SHP77 (cell line): ENCODE data around the gene ANKRD27.
"Not testable (repeated sequence)": the region's sequence is repeated elsewhere in the genome, so short reads cannot be mapped to it uniquely, and the experiment has no call there.

Source experiments
- DNase-seq, 2 experiments: peaks; one replicate each; lab custom pipeline; 2025; lab: John Stamatoyannopoulos, UW

The ANKRD27 gene

GRCh38 chr19:32652894-32653598, 21.9 kb downstream of the ANKRD27 start:
- no peak for DNase-seq

DNA sequence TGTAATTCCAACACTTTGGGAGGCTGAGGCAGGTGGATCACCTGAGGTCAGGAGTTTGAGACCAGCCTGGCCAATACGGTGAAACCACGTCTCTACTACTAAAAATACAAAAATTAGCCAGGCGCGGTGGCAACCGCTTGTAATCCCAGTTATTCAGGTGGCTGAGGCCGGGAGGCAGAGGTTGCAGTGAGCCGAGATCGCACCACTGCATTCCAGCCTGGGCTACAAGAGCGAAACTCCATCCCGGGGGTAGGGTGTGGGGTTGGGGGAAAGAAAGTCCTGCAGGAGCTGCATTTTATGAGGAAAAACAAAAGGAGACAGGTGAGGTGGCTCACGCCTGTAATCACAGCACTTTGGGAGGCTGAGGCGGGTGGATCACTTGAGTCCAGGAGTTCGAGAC, 22.6 kb downstream of the ANKRD27 start:
- DNase-seq: not testable (repeated sequence)

GRCh38 chr19:32651729-32652140, 23.2 kb downstream of the ANKRD27 start:
- no peak for DNase-seq

DNA sequence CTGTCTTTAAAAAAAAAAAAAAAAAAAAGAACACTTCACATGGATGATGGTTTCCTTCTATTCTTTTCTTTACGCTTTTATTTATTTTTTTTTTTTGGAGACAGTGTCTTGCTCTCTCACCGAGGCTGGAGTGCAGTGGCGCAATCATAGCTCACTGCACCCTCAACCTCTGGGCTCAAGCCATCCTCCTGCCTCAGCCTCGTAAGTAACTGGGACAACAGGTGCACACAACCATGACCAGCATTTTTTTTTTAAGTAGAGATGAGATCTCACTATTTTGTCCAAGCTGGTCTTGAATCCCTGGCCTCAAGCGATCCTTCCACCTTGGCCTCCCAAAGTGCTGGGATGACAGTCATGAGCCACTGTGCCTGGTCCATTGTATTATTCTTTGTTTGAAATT, 24.3 kb downstream of the ANKRD27 start:
- no peak for DNase-seq

- no peak for DNase-seq
Observed at GRCh38 chr19:32649751-32650150, 25.2 kb downstream of the ANKRD27 start.

- DNase-seq: no peak
Observed at GRCh38 chr19:32647361-32647760, 27.6 kb downstream of the ANKRD27 start.

DNA sequence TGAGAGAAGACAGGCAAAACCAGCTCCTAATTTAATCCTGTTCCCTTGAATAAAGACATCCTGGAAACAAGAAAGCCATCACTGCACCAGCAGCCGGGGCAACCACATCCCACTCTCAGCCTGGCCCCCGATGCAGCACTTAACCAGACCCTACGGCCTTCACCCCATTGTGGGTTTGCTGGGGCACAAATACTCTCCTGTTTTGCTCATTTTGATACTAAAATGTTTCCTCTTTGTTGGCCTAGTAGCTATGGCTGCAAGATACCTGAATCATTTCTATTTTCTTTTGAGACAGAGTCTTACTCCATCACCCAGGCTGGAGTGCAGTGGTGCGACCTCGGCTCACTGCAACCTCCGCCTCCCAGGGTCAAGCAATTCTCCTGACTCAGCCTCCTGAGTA, 28.4 kb downstream of the ANKRD27 start:
- DNase-seq: no peak

- no peak for DNase-seq
Observed at GRCh38 chr19:32642771-32643170, 32.2 kb downstream of the ANKRD27 start.

DNA sequence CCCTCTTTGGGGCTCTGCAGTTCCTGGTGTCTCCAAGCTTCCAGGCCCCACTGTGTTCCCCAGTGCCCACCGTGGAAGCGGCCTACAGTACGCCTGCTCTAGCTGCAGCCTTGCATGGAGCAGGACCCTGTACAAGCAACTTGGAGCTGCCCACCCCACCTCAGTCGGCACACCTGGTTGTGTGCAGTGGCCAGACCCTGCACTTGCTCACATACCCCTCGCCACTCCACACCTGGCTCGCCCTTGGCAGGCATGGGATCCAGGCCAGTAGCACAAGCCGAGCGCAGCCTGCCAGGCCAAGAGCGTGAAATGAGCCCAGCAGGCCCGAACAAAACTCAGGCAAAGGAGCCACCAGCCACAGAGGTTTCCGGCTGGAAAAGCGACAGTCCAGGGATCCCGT, 36.4 kb downstream of the ANKRD27 start:
- DNase-seq: no peak

DNA sequence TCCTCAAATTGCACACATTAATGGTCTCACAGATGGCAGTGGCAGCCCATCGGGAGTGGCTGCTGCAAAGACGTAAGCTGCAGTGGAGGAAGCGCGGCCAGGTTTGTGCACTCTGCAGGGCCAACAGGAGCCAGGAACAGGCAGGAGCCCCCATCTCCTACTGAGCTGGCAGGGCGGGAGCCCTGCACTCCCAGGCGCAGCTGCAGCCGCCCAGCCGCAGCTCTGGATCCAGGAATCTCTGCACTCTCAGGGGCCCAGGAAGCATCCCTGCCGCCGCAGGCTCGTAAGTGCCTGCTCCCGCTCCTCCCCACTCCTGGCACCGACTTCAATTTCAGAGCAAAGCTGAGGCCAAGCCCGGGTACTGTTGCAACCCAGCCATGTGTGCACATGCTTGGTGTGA, 37.5 kb downstream of the ANKRD27 start:
- no peak for DNase-seq

- DNase-seq: no peak
Observed at GRCh38 chr19:32631381-32631780, 43.6 kb downstream of the ANKRD27 start.

- DNase-seq: no peak
Observed at GRCh38 chr19:32630338-32630737, 44.6 kb downstream of the ANKRD27 start.

DNA sequence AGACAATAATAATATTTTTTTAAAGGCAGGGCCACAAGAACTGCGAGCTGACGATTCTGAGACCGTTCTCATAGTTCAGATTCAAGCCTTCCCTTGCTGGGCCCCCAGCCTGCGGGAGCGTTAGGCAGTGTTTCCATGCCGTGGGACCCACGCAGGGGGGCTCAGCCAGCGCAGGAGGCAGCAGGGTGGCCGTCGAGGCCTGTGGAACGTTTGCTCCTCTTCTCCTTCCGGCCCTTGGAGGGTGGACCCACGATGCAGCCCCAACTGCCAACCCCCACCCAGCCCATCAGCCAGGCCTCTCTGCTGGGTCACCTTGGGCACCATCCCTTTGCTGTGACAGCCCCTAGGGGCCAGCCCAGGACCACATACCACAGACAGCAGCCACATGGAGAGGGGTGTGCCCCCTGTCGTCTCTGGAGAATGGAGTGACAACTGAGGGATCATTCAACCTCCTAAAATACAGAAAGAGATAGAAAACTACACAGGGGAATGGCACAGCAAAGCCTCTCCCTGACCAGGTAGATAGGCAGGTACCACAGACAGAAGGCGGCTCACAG, 47.2 kb downstream of the ANKRD27 start:
- DNase-seq: no peak

DNA sequence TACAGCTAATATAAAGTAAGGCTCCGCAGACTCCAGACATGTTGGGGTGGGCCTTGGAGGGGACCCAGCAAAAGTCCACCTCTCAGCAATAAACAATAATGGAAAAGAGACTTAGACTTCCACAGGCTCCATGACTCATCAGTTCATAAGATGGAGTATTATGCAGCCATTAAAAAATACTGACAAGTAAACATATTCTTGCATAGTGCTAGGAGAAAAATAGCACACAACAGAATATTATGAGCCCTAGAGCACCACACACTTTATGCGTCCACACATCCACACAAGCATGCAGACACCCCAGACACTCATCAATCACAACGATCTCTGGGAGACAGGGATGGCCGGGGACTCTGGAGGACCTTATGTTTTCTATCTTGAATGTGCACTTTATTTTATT, 48.0 kb downstream of the ANKRD27 start:
- no peak for DNase-seq

DNA sequence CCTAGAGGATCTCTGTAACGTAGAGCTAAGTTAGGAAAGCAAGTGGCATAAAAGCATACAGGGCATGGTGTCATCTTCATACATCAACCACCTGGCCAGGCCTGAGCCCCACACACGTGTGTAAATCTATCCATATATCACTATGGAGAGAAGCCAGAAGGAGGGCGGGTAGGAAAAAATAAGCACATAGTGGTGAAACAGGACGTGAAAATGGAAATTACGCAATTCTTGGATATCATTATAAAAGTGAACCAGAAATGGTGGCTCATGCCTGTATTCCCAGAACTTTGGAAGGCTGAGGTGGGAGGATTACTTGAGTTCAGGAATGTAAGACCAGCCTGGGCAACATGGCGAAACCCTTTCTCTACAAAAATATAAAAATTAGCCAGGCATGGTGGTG, 50.6 kb downstream of the ANKRD27 start:
- no peak for DNase-seq

DNA sequence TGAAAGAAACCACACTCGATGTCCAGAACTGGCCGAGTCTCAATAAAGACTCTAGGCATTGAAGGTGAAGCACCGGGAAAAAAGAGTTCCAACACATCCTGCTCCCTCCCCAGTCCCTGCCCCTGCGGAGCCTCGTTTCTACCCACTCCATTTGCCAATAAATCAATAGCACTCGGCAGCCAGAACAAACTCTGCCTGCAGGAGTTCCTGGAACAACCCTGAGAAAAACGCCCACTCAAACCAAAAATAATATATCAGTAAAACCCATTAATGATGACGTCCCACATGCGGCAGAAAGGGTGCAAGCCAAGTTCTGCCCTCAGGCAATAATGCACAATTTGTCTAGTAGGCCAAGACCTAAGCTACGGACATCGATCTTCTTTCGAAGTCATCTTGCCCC, 53.0 kb downstream of the ANKRD27 start:
- DNase-seq: no peak

GRCh38 chr19:32619051-32619685, 55.8 kb downstream of the ANKRD27 start:
- no peak for DNase-seq

- no peak for DNase-seq
Observed at GRCh38 chr19:32615569-32615968, 59.4 kb downstream of the ANKRD27 start.

DNA sequence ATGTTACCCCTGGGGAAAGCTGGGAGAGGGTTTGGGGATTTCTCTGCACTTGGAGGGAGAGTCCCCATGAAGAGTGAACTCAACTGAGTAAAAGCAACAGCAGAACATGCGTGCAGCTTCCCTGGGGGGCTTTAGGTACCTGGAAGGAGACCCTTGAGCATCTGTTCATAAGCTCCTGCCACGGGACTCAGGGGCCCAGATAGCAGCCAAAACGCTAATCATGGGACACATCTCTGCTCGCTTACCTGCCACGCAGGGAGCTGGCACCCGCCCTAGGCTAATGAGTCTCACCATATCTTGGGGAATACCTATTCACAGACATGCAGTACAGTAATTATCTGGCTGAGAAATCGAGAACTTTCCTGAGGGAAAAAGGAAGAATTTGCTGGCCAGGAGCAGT, 60.1 kb downstream of the ANKRD27 start:
- DNase-seq: no peak

- DNase-seq: no peak
Observed at GRCh38 chr19:32613008-32613407, 62.0 kb downstream of the ANKRD27 start.

GRCh38 chr19:32611161-32611560, 63.8 kb downstream of the ANKRD27 start:
- DNase-seq: no peak

GRCh38 chr19:32607479-32607878, 67.5 kb downstream of the ANKRD27 start:
- no peak for DNase-seq

DNA sequence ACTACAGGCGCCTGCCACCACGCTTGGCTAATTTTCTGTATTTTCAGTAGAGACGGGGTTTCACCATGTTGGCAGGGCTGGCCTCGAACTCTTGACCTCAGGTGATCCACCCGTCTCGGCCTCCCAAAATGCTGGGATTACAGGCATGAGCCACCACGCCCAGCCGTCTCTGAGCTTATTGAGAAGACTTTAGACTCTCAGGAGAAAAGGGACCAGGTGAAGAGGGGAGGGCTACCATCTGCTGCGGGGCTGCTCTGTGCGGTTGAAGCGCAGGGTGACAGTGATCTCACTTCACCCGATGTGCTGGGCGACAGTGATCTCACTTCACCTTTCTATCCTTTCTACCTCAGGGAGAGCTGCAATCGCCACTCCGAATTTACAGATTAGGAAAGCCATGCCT, 68.7 kb downstream of the ANKRD27 start:
- DNase-seq: no peak

GRCh38 chr19:32605544-32605943, 69.4 kb downstream of the ANKRD27 start:
- DNase-seq: no peak
